Esophagus squamous epithelium (tissue), 4 donors: ENCODE data around the gene HEYL.

ENCODE experiments used
- CTCF ChIP-seq, 6 experiments: fragments of 450-650 bp in 4 of 6; fragments of 200-600 bp in 2 of 6; sonication (generic) in 2 of 6; IDR thresholded peaks; one replicate each; pipeline ENCODE4 v1.5.1; 2016 to 2019; ENCODE audit warnings: antibody characterized with exemption in 6 of 6, mild to moderate bottlenecking in 4 of 6, moderate library complexity in 4 of 6
- POLR2A ChIP-seq, 4 donors: fragments of 450-650 bp; IDR thresholded peaks; one replicate each; pipeline ENCODE4 v1.6.1; 2017; ENCODE audit warnings: antibody characterized with exemption in 4 of 4, mild to moderate bottlenecking in 4 of 4, moderate library complexity in 3 of 4

GRCh38 chr1:39683591-39684312 is 44.3 kb upstream of the HEYL start:
- TF ChIP-seq POLR2A (IDR thresholded peaks at IDR 0.05) (no peak), CTCF (IDR thresholded peaks at IDR 0.05) (no peak)
